Stimulated activated naive B cell treated with anti-CD40 and anti-IgM and Interleukin-4, amounts not matched to agents 10 μg/mL and 1 μg/mL and 100 μg/mL, for 72 hours (primary cell): ENCODE results near the gene TTYH1.
"Not testable (repeated sequence)": the region's sequence is repeated elsewhere in the genome, so short reads cannot be mapped to it uniquely, and the experiment has no call there.

ENCODE experiments used
- ATAC-seq, 2 donors: fragments of 150-1000 bp; cut with Tn5 transposase; replicated peaks; 2 replicates each; pipeline ENCODE4 v1.10.0; 2021; ENCODE audit warnings: moderate library complexity in 1 of 2
- DNase-seq: peaks from one replicate; pipeline ENCODE4 v3.0.0; 2021
- H3K27ac Mint-ChIP-seq: one replicate; pipeline ENCODE4 v1.8.0; 2022; ENCODE audit warnings: mild to moderate bottlenecking, mixed read lengths
- H3K27me3 Mint-ChIP-seq, 2 donors: one replicate each; pipeline ENCODE4 v1.8.0; 2022; ENCODE audit warnings: mixed read lengths in 2 of 2
- H3K36me3 Mint-ChIP-seq, 2 donors: one replicate each; pipeline ENCODE4 v1.8.0; 2022; ENCODE audit warnings: mixed read lengths in 2 of 2, mild to moderate bottlenecking in 1 of 2
- H3K4me1 Mint-ChIP-seq, 2 donors: one replicate each; pipeline ENCODE4 v1.8.0; 2022; ENCODE audit warnings: mixed read lengths in 2 of 2, mild to moderate bottlenecking in 1 of 2
- H3K4me3 Mint-ChIP-seq, 2 donors: one replicate each; pipeline ENCODE4 v1.8.0; 2022; ENCODE audit warnings: mild to moderate bottlenecking in 2 of 2, mixed read lengths in 2 of 2, moderate library complexity in 1 of 2
- H3K9me3 Mint-ChIP-seq, 2 donors: one replicate each; pipeline ENCODE4 v1.8.0; 2022; ENCODE audit warnings: mixed read lengths in 2 of 2, mild to moderate bottlenecking in 1 of 2

Gene TTYH1

GRCh38 chr19:54415208-54415900 is at the start of gene TTYH1:
TTYH1 (plus strand) TSS chr19:54415464; CDS start chr19:54415553, 89 bp downstream.
- DNase-seq = no peak
- Mint-ChIP-seq H3K4me1 (peaks cover 16 to 23% of the 10 kb centered on the region in 2 donors), H3K9me3 (peaks cover 2 to 11% of the 10 kb centered on the region in 2 donors), H3K27me3 (peaks cover 62% of the 10 kb centered on the region in 2 donors), H3K4me3 (no peak within 1 kb of the TSS), H3K36me3 (peaks cover 0 to 6% of the 10 kb centered on the region in 2 donors), H3K27ac (peak within 1 kb of the TSS; percentile 4)
- ATAC-seq = peak; percentile 31 to 45

DNA sequence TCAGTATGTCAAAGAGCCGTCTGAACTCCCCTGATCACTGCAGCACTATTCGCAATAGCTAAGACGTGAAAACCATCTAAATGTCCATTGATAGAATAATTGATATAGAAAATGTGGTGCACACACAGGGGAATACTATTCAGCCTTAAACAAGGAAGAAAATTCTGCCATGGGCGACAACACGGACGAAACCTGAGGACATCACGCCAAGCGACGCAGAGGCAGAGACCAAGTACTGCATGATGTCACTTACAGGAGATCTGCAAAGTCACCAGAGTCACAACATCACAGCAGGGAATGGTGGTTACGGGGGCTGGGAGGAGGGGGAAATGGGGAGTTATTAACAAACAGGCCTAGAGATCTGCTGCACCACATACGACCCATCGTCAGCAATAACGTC is 49.5 kb upstream of the TTYH1 start:
- peaks cover 50 to 85% of the 10 kb centered on the region in 2 donors for H3K4me1 Mint-ChIP-seq
- not testable (repeated sequence) for DNase-seq, ATAC-seq, H3K27me3 Mint-ChIP-seq, H3K36me3 Mint-ChIP-seq, H3K9me3 Mint-ChIP-seq, H3K27ac Mint-ChIP-seq
- H3K4me3 Mint-ChIP-seq = peak overlapping the region in 1 of 2 donors; percentile 47

DNA sequence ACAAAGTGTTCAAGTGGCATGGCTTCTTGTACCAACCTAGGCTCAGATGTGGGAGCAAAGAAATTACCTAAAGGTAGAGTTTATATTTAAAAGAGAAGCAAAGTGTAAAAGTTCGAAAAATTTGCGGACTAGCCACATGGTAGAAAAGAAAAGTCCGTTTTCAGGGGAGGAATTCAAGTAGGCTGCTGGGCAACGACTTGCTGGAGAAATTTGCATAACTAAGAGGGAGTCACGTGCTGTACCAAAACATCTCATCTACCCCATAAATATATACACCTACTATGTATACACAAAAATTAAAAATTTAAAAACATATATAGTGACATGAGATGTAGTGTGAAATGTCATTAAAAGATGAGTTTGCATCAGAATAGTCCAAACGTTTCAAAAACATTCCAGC is 48.5 kb upstream of the TTYH1 start:
- Mint-ChIP-seq H3K4me3 (no peak overlapping the region), H3K27ac (peak overlapping the region; percentile 65), H3K9me3 (no peaks in the 10 kb centered on the region), H3K4me1 (peaks cover 46 to 81% of the 10 kb centered on the region in 2 donors), H3K36me3 (peaks cover 1 to 4% of the 10 kb centered on the region in 2 donors), H3K27me3 (no peaks in the 10 kb centered on the region)
- DNase-seq (no peak), ATAC-seq (no peak)

DNA sequence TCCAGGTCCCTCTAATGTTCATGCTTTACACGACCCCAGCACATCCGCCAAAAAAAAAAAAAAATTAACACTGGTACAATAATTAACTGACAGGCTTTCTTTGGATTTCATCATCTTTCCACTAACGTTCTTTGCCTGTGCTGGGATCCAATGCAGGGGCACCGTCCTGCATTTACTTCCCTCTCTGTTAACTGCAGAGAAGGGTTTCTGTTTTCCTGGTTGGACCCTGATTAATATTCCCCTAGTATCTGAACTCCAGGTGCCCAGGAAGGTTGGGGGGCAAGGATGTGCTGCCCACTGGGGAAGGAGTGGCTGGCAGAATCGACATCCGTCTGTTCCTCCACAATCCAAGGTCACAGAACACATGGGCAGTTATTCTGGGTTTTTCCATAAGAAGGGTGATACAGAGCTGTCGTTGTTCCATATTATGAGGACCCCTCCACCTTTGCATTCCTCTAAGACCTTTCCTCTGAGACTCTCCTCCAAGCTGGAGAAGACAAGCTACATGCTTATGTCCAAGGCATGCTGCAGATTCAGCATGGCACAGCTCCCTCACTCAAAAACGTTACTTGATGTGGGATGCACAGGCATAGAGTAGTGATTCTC is 46.1 kb upstream of the TTYH1 start:
- no peaks in the 10 kb centered on the region for H3K36me3 Mint-ChIP-seq
- peak overlapping the region; percentile 47 for H3K27ac Mint-ChIP-seq
- H3K9me3 Mint-ChIP-seq = no peaks in the 10 kb centered on the region
- no peak for ATAC-seq
- H3K4me1 Mint-ChIP-seq = peaks cover 44 to 75% of the 10 kb centered on the region in 2 donors
- H3K4me3 Mint-ChIP-seq = peak overlapping the region; percentile 68 to 73
- DNase-seq = no peak
- H3K27me3 Mint-ChIP-seq = no peaks in the 10 kb centered on the region

- H3K27ac Mint-ChIP-seq, DNase-seq, H3K36me3 Mint-ChIP-seq, H3K27me3 Mint-ChIP-seq, H3K9me3 Mint-ChIP-seq: not testable (repeated sequence)
- Mint-ChIP-seq H3K4me1 (peaks cover 40 to 71% of the 10 kb centered on the region in 2 donors), H3K4me3 (peak overlapping the region; percentile 68 to 73)
- ATAC-seq = peak; percentile 12 to 17
Observed at GRCh38 chr19:54369688-54370433, 45.4 kb upstream of the TTYH1 start.

- peaks cover 41 to 73% of the 10 kb centered on the region in 2 donors for H3K4me1 Mint-ChIP-seq
- H3K9me3 Mint-ChIP-seq, H3K27ac Mint-ChIP-seq, H3K27me3 Mint-ChIP-seq, H3K36me3 Mint-ChIP-seq: not testable (repeated sequence)
- peak overlapping the region; percentile 45 to 52 for H3K4me3 Mint-ChIP-seq
- peak; percentile 71 to 74 for ATAC-seq
- DNase-seq = peak; percentile 27
Observed at GRCh38 chr19:54370434-54370796, 44.8 kb upstream of the TTYH1 start.

GRCh38 chr19:54371453-54371852 is 43.8 kb upstream of the TTYH1 start:
- not testable (repeated sequence) for ATAC-seq, H3K36me3 Mint-ChIP-seq, H3K27ac Mint-ChIP-seq, H3K27me3 Mint-ChIP-seq, DNase-seq, H3K4me3 Mint-ChIP-seq, H3K9me3 Mint-ChIP-seq
- peaks cover 42 to 75% of the 10 kb centered on the region in 2 donors for H3K4me1 Mint-ChIP-seq

GRCh38 chr19:54373781-54374631 is 41.3 kb upstream of the TTYH1 start:
- Mint-ChIP-seq H3K27ac (no peak overlapping the region), H3K36me3 (peaks cover 0 to 4% of the 10 kb centered on the region in 2 donors), H3K4me1 (peaks cover 46 to 74% of the 10 kb centered on the region in 2 donors), H3K4me3 (no peak overlapping the region), H3K27me3 (no peaks in the 10 kb centered on the region), H3K9me3 (no peaks in the 10 kb centered on the region)
- peak in 1 of 2 donors; percentile 36 for ATAC-seq
- DNase-seq = peak; percentile 29

GRCh38 chr19:54375181-54375938 is 39.9 kb upstream of the TTYH1 start:
- not testable (repeated sequence) for H3K4me3 Mint-ChIP-seq, ATAC-seq, H3K27me3 Mint-ChIP-seq, H3K36me3 Mint-ChIP-seq, H3K9me3 Mint-ChIP-seq, DNase-seq
- Mint-ChIP-seq H3K4me1 (peaks cover 45 to 75% of the 10 kb centered on the region in 2 donors), H3K27ac (peak overlapping the region; percentile 9)

DNA sequence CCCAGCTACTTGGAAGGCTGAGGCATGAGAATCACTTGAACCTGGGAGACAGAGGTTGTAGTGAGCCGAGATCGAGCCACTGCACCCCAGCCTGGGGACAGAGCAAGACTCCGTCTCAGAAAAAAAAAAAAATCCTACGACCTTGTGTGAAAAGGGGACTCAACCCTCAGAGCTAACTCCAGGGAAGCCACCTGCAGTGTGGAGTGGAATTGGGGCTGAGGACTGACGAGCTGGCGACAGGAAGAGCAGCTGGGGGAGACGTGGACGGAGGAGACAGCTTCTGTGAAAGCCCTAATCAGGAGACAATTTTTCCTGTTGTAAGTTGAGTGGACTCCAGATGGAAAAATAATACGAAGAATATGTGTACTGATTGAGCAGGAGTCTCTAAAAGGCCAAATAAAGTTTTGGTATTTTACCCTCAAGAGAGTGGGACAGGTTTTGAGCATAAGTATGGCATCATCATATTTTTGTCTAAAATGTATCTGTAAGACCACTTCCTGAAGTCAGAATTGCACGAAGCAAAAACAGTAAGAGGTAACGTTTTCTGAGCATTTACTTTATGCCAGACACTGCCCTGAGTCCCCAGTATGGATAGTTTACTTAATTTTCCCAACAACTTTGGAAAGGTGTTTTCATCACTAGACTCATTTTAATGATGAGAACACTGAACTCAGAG is 38.5 kb upstream of the TTYH1 start:
- no peak for ATAC-seq
- peaks cover 41 to 71% of the 10 kb centered on the region in 2 donors for H3K4me1 Mint-ChIP-seq

GRCh38 chr19:54379187-54379678 is 36.0 kb upstream of the TTYH1 start:
- Mint-ChIP-seq H3K27ac (no peak overlapping the region), H3K4me1 (peaks cover 29 to 58% of the 10 kb centered on the region in 2 donors), H3K36me3 (peaks cover 4 to 11% of the 10 kb centered on the region in 2 donors), H3K4me3 (no peak overlapping the region), H3K27me3 (no peaks in the 10 kb centered on the region), H3K9me3 (peaks cover 5 to 11% of the 10 kb centered on the region in 2 donors)
- DNase-seq (no peak), ATAC-seq (no peak)

More for the DNA sequence above, 38.5 kb upstream of the TTYH1 start:
- Mint-ChIP-seq H3K27ac (peak overlapping the region; percentile 70), H3K27me3 (no peaks in the 10 kb centered on the region), H3K36me3 (peaks cover 3 to 11% of the 10 kb centered on the region in 2 donors), H3K9me3 (peaks cover 5 to 8% of the 10 kb centered on the region in 2 donors), H3K4me3 (peak overlapping the region in 1 of 2 donors; percentile 58)
- DNase-seq = no peak

GRCh38 chr19:54380897-54381296 is 34.4 kb upstream of the TTYH1 start:
- Mint-ChIP-seq H3K4me3 (no peak overlapping the region), H3K36me3 (peaks cover 4 to 8% of the 10 kb centered on the region in 2 donors), H3K9me3 (peaks cover 5 to 11% of the 10 kb centered on the region in 2 donors), H3K4me1 (peaks cover 30 to 54% of the 10 kb centered on the region in 2 donors), H3K27ac (no peak overlapping the region), H3K27me3 (peaks cover 8 to 9% of the 10 kb centered on the region in 2 donors)
- ATAC-seq (no peak), DNase-seq (no peak)

DNA sequence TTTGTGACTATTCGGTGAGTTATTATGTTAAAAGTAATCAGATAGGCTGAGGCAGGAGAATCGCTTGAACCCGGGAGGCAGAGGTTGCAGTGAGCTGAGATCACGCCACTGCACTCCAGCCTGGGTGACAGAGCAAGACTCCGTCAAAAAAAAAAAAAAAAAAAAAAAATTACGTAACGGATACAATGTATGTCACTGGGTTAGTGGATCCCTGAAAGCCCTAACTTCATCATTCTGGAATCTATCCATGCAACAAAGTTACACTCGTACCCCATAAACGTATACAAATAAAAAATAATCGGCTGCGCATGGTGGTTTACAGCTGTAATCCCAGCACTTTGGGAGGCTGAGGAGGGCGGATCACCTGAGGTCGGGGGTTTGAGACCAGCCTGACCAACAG is 33.2 kb upstream of the TTYH1 start:
- H3K27me3 Mint-ChIP-seq, H3K36me3 Mint-ChIP-seq, DNase-seq, ATAC-seq, H3K27ac Mint-ChIP-seq, H3K4me3 Mint-ChIP-seq: not testable (repeated sequence)
- Mint-ChIP-seq H3K9me3 (peaks cover 5 to 11% of the 10 kb centered on the region in 2 donors), H3K4me1 (peaks cover 22 to 48% of the 10 kb centered on the region in 2 donors)
